ENCODE measurements around the gene C5.
"Not testable (repeated sequence)": the region's sequence is repeated elsewhere in the genome, so short reads cannot be mapped to it uniquely, and the experiment has no call there.

Gene C5

DNA sequence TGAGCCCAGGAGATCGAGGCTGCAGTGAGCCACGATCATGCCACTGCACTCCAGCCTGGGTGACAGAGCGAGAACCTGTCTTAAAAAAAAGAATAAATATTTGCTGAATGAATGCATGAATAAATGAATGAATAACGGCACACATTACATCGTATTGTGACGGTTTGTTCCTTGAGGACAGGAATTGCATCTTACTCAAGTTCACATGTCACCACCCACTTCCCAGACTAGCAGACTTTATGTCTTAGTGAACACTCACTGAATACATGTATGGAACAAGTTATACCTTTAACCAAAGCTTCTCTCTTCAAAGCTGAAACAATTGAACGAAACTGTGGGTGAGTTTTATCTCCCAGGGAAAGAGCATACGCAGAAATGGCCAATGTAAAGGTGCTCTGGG, 70.3 kb downstream of the C5 start:
- DNase-seq (ENCODE audit: low read depth in 2 of 2) = no peak

DNA sequence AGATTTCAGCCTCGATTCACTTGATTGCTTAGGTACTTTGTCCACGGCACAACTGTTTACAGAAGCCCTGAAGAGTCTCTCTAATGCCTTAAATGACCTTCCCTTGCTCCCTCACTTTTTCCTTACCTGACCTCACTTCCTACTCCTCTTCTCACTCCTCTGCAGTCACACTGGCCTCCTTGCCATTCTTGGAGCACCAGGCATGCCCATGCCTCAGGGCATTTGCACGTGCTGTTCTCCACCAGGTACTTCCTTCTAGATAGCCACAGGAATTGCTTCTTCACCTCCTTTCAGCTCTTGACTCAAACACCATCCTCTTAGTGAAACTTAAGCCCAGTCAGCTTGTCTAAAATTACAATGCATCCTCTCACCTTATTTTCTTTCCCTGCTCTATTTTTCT, 71.1 kb downstream of the C5 start:
- DNase-seq (ENCODE audit: low read depth in 2 of 2) = no peak

DNA sequence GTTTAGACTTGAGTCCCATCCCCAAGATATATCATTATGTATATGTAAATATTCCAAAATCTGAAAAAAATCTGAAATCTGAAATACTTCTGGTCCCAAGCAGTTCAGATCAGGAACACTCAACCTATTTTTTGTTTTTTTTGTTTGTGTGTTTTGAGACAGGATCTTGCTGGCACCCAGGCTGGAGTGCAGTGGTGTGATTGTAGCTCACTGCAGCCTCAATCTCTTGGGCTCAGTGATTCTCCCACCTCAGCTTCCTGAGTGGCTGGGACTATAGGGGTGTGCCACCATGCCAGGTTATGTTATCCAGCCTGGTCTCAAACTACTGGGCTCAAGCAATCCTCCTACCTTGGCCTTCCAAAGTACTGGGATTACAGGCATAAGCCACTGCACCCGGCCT, 72.8 kb downstream of the C5 start:
- DNase-seq (ENCODE audit: low read depth in 2 of 2) = no peak

DNA sequence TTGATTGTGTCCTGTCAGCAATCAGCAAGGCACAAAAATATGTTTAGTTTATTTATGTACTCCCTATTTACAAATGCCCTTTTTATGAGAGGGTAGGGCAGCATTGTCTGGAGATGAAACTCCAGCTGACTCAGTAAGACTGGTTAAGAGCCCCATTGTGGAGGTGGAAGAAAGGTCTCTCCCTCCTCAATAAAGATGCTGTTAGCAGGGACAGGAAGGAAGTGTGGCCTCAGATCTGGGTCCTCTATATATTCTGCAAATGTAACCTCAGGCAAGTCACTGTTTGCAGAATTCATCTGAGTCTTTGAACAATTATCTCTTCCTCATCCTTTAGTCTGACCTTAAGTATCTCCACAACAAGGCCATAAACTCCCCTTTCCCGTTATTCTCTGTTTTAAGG, 75.2 kb downstream of the C5 start:
- no peak for DNase-seq (ENCODE audit: low read depth in 2 of 2)

DNA sequence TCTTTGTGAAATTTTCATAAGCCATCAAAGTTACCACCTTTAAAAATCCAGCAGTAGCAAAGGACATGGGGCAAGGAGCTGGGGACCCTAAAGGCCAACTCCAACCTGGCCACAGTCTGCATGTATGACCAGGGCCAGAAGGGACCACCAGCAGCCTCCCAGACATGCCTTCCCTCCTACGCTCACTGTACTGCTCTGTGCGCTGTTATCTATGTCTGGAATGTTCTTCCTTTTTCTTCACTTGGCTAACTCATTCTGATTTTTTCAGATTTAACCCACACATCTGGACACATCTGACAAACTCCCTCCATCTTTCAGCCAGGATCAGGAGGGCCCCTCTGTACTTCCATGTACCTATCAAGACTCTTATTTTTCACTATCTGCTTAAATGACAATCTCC, 75.9 kb downstream of the C5 start:
- DNase-seq (ENCODE audit: low read depth in 2 of 2) = no peak

DNA sequence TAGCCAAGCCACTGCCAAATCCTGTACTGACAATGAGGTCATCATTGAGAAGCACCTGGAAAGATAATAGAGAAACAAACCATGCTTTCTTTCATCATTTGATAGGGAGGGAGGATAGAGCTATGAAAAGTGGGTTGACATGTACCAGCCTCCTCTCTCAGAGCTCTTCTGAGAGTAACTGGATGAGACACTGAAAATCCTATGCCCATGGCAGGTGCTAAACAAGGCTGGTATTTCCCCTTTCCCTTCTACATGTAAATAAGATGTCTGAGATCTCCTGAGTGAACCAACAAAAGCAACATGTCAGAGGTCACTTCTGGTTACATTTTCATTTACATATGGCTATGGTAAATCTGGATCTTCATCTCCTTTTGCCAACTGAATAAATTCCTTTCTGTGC, 78.1 kb downstream of the C5 start:
- no peak for DNase-seq (ENCODE audit: low read depth in 2 of 2)

DNA sequence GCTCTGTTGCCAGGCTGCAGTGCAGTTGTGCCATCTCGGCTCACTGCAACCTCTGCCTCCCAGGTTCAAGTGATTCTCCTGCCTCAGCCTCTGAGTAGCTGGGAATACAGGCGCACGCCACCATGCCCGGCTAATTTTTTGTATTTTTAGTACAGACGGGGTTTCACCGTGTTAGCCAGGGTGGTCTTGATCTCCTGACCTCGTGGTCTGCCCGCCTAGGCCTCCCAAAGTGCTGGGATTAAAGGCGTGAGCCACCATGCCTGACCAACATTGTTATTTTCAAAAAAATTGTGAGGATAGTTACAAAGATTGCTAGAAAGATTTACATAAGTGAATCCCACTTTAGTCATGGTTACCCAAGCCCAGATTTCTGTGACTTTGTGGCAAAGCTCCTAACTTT, 78.6 kb downstream of the C5 start:
- DNase-seq (ENCODE audit: low read depth in 2 of 2) = not testable (repeated sequence)

DNA sequence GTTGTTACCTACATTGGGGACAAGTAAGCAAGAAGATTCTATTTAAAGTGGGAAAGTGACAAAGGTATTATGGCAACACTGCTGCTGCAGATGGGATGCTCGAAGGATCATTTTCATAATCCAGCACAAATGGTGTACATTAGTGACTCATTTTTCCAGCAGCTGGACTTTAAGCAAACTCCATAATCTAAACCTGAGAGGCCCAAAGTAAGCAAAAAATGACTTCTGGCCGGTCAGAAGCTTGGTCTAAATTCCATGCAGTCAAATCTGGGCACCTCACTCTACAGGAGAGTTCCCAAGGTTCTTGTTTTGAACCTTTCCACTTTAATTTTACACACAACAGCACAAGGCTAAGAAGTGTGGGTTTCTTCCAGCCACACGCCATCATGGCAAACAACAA, 79.8 kb downstream of the C5 start:
- no peak for DNase-seq (ENCODE audit: low read depth in 2 of 2)

DNA sequence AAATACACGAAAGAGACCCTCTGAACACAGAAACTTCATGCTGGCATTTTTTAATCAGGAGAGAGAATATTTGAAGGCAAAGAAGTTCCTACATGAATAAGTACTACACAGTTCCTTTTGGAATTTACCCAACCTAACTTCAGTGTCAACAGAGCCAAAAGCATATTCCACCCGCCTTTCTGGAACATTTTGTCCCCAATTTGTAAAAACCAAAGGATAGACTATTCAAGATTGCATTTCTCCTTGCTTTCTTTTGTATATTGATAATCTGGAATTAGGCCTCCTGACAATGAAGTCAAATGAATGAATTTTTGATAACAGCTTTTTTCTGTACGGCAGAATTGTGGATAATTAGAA, 84.1 kb downstream of the C5 start:
- no peak for DNase-seq (ENCODE audit: low read depth in 2 of 2)

DNA sequence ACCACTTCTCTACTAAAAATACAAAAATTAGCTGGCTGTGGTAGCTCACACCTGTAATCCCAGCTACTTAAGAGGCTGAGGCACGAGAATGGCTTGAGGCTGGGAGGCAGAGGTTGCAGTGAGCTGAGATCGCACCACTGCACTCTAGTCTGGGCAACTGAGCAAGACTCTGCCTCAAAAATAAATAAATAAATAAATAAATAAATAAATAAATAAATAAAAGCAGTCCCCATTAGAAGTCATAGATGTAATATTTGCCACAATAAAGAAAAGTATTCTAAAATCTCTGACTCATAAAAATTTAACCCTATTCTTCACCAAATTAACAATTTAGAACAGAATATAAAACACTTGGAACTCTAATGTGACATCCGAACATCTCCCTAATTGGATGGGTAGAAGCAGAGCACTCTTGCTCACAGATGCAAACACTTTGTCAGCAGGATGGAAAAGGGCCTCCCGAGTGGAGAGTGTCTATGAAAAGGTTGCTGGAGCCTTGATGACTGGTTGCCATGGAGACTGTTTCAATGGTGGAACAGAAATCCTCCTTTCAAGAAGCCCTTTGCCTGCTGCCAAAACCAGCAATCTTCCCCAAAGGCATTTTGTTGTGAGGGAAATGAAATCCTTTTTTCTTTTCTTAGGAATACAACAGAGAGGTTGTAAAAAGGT, 84.6 kb downstream of the C5 start:
- no peak for DNase-seq (ENCODE audit: low read depth in 2 of 2)

DNA sequence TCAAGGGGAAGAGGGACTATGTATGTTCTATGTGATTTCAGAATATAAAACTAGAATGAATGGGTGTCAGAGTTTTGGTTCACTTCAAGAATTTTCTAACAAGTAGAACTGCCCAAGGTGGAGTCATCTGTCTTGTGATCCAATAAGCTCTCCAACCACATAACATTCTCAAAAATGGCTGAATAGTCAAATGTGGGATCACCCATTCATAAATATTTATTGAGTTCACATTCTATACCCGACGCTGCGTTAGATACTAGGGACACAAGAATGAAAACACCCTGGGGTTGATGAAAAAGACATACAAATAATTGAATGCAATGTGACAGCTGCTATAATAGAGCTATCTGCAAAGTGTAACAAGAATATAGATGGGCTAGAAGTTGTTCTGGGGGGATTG, 88.1 kb downstream of the C5 start:
- no peak for DNase-seq (ENCODE audit: low read depth in 2 of 2)

DNA sequence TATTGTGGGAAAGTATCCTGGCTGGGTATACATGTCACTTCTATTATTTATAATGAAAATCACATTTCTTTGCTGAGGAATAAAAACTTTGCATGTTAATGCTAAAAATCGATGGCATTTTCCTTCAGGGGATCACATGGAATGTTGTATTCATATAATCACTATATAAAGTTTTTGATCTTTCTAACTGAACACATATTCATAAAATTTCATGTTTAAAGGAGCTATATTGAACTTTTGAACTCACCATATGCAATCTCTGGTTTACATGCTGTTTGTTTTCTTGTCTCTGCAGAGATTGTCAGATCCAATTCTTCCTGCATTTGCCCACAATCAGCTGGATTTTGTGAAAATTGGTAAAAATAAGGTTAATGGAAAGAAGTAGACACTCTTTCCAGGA, 90.1 kb downstream of the C5 start:
- DNase-seq (ENCODE audit: low read depth in 2 of 2) = no peak

DNA sequence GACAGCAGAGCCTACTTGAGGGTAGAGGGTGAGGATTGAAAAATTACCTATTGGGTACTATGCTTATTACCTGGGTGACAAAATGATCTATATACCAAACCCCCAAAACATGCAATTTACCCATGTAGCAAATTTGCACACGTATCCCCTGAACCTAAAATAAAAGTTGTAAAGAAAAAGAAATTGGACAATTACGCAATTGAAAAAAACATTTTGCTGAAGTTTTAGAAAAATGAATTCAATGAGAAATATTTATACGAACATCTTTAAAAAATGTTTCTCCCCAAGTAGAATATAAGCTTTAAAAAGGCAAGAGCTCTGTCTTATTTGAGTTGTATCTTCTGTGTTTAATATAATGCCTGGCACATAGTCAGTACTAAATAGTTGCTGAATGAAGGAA, 93.2 kb downstream of the C5 start:
- no peak for DNase-seq (ENCODE audit: low read depth in 2 of 2)

DNA sequence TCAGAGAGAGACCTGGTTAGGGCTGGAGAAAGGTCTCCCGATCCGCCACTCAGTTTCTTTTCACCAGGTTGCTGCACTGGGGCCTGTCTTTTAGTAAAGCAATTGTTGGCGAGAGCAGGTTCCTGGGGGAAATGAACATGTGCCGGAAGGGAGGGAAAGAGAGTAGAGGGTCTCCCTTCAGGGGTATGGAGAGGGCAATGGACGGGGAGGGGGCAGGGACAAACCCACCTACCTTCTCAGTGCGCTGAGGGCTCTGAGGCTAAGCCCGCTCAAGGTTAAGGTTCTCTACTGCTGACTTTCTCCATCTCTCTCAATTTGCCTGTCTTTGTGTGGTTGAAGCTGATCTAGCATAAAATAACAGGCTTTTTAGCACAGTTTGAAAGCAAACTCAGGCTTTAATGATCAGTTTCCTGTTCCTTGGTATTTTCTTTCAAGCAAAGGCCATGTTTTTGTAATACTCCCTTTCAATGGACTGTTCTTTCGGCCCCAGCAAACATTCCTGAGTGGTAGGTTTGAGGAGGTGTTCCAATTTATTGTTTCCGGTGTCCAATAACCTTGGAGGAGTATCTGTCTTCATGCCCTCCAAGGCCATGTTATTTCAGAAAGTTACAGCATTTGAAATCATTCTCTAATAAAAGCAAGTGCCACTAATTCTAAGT, 98.0 kb downstream of the C5 start:
- DNase-seq (ENCODE audit: low read depth in 2 of 2) = no peak

DNA sequence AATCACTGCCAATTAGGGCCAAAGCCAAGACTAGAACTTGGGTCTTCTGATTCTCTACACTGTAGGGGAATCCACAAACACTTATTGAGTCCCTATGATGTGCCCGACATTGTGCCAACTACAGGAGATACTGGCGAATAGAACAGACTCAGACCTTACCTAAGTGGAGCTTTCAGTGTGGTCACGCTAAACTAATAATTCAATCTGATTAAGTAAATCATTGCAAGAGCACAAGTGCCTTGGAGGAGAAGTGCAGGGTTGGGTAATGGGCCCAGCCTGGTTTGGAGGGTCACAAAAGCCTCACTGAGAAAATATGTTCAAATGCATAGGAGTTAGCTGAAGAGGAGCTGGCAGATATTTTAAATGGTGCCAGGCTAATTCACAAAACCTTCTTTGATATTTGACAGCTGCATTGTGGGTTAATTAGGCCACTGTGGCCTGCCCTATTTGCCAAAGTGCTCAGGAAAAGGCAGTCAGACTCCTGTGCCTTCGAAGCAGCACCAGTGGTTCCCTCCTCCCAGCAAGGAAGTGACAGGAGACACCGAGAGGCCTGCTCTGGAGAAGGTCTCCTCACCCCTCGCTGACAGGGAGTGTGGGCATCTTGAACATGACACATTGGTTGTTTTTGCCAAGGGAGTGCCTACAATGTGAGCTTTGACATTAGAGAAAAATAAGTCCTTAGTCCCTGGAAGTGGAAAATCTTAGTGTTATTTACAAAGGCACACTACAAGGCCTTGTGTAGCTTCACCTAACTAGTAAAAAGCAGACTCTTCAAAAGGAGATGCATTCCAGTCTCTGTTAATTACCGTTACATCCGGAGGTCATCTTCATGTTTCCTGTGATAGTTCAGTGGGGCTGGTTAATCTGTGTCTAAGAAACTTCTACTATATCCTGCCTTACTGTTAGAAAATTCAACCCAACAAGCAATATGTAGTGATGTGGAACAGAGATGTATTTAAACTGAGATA, 99.4 kb downstream of the C5 start:
- no peak for DNase-seq (ENCODE audit: low read depth in 2 of 2)

DNA sequence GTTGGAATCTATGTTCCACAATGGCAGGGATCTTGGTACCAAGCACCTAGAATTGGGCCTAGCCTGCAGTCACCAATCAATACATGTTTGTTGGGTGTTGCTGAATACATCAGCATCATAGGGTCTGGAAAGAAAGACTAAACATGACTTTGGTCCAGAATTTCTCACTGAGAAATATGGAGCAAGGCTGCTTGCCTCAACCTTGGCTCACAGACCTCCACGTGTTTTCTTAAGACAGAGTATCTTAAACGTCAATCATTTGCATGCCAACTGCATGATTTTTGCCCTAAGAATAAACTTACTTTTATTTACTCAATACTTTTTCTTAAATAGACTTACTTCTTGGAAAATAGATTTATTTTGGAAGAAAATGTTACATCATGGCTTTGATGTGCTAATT, 100.8 kb downstream of the C5 start:
- no peak for DNase-seq (ENCODE audit: low read depth in 2 of 2)

DNA sequence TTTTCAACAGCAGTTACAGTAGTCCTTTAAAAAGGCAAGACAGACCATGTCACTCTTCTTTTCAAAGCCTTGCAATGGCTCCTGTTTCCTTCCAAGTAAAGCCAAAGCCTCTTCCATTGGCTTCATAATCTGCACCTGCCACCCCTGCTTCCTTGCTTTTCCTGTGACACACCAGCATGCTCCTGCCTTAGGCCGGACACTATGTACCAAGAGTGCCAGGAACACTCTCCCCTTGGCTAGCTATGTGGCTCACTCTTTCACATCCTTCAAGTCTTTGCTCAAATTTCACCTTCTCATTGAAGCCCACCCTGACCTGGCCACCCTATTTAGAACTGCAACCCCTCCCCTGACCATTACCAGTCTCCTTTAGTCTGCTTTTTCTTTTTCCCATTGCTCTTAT, 101.3 kb downstream of the C5 start:
- DNase-seq (ENCODE audit: low read depth in 2 of 2) = no peak

DNA sequence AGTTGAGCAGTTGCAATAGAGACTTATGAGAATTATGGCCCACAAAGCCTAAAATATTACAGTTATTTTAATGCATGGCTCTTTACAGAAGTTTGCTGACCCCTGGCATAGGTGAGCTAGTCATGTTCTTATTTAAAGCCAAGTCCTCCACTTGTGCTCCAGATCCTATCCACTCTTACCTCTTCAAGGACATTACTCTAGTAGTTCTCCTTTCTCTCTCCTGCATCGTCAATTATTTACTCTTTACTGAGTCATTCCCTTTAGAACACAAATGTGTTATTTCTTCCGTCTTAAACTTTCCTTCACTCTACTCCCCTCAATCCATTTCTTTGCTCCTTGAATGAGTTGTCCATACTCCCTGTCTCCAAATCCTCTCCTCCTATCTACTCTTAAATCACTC, 102.9 kb downstream of the C5 start:
- no peak for DNase-seq (ENCODE audit: low read depth in 2 of 2)

DNA sequence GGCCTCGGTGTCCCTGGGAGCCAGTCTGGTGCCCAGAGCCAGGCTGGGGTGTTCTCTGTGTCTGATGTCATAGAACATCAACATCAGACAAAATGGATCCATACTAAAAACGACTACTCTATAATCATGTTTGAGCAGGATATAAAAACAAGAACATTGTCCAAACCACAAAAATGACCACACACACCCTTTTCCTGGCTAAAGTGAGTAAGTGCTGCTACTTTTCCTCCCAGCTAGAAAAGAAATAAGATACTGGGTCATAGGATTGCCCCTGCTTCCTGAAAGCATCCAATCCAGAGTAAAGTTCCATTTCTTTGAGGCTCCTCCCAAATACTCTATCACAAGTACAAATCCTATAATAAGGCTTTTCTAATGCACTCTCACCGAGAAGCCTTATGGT, 103.8 kb downstream of the C5 start:
- DNase-seq (ENCODE audit: low read depth in 2 of 2) = no peak

DNA sequence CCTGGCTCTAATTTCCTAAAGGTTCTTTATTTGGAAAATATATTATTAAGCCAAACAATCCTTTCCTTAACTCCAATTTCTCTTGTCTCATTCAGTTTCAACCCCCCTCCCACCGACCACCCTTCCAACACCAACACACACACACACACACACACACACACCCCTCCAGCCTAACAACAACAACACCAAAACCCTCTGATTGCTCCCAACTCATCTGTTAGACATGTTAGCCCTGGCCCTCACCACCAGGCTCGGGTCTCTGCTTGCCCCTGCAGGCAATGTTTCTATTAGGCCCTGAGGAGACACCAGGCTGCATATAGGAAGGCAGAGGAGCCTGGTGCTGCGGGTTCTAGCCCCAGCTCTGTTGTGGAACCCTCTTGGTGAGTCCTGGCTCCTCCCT, 105.1 kb downstream of the C5 start:
- DNase-seq (ENCODE audit: low read depth in 2 of 2) = no peak

DNA sequence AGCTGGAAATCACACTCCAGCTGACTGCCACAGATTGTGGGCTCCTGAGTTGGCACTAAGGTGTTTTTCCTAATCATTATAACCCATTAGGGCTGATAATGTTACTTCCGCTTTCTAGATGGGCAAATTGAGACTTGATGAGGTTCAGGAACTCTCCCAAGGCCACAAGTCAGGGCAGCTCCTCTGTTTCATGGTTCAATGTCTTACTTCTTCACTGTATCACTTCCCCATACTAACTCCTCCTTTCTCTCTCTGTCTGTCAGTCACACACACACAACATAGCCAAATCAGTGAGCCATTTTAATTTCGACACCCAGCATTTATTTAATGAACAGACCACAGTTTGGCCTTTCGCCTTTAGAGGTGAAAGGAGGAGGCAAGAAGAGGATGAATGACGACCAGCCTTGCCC, 105.6 kb downstream of the C5 start:
- no peak for DNase-seq (ENCODE audit: low read depth in 2 of 2)

DNA sequence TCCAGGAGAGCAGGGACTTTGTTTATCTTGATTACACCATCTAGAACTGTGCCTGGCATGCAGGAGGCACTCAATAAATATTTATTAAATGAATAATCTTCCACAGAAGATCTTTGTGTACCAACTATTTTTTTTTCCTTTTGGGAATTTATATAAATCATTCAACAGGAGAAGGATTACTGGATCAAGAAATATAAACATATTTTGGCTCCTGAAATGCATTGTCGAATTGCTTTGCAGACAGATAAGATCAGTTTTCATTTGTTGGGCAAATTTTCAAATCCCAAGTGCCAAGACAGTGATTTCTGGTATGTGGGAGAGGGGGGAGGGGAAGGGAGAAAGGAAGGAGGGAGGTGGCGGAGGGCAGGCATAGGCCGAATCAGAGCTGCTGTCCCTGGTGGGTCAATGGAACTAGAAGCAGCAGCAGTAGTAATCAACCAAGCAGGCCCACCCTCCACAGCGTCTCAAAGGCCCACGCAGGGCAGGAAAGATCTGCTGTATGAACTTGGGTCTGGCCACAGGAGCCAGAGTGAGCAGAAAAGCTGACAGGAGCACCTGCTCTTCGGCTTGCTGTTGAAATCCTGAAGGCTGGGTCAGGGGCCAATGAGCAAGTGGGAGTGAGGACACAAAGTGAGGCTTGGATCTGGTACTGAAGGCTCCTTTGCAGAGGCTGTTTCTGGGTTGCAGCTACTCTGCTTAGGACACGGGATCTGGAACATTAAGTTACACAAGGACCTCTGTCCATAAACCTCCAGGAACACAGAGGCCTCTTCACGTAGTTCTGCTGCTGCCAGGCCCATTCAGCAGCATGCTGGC, 107.7 kb downstream of the C5 start:
- no peak for DNase-seq (ENCODE audit: low read depth in 2 of 2)

All from stimulated activated CD4-positive, alpha-beta T cell treated with anti-CD3 and anti-CD28 coated beads, Interleukin-1b, Interleukin-23, amount 100 ng/mL, for 4 hours (primary cell).